VCaP (cell line): ENCODE data around the gene STARD3NL.

Experiments
- H3K27ac ChIP-seq: fragments of 450-650 bp; 2 replicates; pipeline ENCODE4 v1.5.1; 2017
- CTCF ChIP-seq: fragments of 450-650 bp; conservative IDR thresholded peaks from 2 replicates; pipeline ENCODE4 v1.5.1; 2017; ENCODE audit warnings: mild to moderate bottlenecking, moderate library complexity

The STARD3NL gene

GRCh38 chr7:38262545-38262944 is 84.5 kb downstream of the STARD3NL start:
- no peak for TF ChIP-seq CTCF

GRCh38 chr7:38263274-38263673 is 85.2 kb downstream of the STARD3NL start:
- H3K27ac ChIP-seq: peak overlapping the region; percentile 100

More at GRCh38 chr7:38262545-38262944, 84.5 kb downstream of the STARD3NL start:
- H3K27ac ChIP-seq: peak overlapping the region; percentile 100

DNA sequence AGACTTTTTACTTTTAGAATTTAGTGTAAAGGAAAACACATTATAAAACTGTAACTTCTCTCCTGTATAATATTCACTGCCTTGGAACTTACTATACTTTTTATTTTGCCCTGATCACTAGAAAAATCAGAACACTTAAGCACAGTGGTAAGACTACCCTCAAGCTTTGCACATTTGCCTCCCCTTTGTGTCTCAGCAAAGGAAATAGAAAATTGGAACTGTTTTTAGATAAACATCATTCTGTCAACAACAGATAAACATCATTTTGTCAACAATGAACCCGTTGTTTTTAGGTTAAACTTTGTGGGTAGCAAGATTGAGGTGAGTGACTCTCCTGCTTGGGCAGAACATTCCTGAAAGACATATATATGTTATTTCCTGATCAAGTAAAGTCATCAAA is 86.6 kb downstream of the STARD3NL start:
- H3K27ac ChIP-seq: peak overlapping the region; percentile 100

DNA sequence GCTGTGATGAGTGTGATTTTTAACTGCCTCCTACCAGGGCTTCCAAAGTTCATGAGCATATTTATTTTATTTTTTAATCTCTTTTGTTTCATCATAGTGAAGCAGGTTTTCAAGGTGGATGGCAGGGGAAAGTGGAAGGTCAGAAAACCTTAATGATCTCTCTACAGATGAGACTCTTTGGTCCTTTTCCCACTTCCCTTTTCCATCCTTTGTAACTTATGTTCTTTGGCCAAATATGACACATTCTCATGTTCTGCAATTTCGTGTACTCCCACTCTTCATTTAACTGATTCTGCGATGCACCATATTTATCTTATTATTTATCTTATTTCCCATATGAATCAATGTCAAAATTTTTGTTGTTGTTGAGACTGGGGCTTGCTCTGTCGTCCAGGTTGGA is 87.9 kb downstream of the STARD3NL start:
- H3K27ac ChIP-seq: peak overlapping the region; percentile 100

DNA sequence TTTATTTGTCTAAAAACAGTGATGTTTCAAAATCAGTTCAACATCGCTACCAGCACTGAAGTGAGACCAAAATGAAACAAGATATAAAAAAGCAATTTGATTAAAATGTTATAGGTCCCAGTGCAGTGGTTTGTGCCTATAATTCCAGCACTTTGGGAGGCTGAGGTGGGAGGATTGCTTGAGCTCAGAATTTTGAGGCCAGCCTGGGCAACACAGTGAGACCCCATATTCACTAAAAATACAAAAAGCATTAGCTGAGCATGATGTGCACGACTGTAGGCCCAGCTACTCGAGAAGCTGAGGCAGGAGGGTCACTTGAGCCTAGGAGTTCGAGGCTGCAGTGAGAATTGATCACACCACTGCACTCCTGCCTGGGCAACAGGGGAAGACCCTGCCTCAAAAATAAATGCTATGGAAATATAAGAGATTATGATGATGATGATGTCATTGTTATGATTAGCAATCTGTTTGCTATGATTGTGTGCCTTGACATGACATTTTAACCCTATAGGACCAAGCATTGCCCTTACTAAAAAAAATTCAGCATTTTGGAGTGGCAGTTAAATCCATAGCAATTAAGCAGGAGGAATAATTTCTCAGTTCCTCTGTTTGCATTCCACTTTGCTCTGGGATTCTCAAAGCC is 91.8 kb downstream of the STARD3NL start:
- peak overlapping the region; percentile 100 for H3K27ac ChIP-seq

DNA sequence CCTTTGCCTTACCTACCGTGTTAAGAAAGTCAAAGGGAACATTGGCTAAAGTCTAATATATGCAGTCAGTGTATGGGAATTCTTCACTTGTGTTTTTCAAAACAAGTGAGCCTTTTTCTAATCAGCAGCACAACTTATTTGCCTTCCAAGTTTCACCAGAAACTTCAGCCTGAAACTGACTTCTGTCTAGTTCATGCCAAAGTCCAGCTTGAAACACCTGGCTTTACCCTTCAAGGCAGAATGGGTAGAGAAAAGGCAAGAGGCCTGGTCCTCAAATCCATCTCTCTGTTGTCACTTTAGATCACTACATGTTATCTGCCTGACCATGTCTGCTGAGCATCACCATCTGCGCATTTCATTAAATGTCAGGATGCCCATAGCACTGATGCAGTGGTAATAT is 92.4 kb downstream of the STARD3NL start:
- H3K27ac ChIP-seq: peak overlapping the region; percentile 100

GRCh38 chr7:38273286-38273995 is 95.4 kb downstream of the STARD3NL start, which contains the start of gene TARP:
TARP (minus strand) TSS chr7:38273636.
- H3K27ac ChIP-seq: peak within 1 kb of the TSS; percentile 100
- TF ChIP-seq CTCF: no peak

DNA sequence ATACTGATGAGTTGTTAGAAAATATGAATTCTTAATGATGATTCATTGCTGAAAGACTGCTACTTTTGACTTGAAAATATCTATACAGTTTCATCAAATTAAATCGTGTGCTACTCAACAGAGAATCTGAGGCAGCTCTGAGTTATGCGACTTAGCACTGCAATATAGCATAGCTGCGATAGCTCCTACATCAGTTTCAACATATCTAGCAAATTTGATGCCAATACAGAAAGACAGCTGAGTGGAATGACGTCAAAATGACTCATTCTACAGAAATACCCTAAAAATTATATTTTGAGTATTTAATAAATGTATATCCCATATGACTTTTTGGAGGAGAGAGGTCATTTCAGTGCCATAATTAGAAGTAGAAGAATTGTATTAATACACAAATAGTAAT is 96.4 kb downstream of the STARD3NL start:
- peak overlapping the region; percentile 100 for H3K27ac ChIP-seq

GRCh38 chr7:38274927-38275620 is 97.0 kb downstream of the STARD3NL start:
- no peak for TF ChIP-seq CTCF
- H3K27ac ChIP-seq: peak overlapping the region; percentile 100

More for the DNA sequence above, 96.4 kb downstream of the STARD3NL start:
- no peak for TF ChIP-seq CTCF

- no peak for TF ChIP-seq CTCF
- peak overlapping the region; percentile 100 for H3K27ac ChIP-seq
These were observed 98.2 kb downstream of the STARD3NL start for GRCh38 chr7:38276096-38276877.
